HG03060 (cell line): Measurements from ENCODE around the gene CEP97.

ENCODE experiments used
- ATAC-seq: cut with Tn5 transposase; IDR thresholded peaks from one replicate; pipeline ENCODE4 v1.9.1; 2021; ENCODE audit warnings: low read depth, moderate number of reproducible peaks; ENCODE audit not compliant: unreplicated experiment

CEP97 gene

DNA sequence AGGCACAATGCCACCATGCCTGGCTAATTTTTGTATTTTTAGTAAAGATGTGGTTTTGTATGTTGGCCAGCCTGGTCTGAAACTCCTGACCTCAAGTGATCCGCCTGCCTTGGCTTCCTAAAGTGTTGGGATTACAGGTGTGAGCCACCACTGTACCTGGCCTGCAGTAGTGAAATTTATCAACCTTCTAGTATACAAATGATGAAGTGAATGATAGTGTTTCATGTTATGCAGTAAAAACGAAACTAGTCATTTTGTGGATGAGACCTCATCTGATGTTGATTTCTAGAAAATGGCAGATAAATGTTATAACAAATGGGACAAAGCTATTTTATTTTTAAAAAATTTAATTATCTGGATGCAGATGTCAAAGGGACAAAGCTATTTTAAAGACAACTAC, 87.5 kb downstream of the CEP97 start:
- ATAC-seq: no peak

DNA sequence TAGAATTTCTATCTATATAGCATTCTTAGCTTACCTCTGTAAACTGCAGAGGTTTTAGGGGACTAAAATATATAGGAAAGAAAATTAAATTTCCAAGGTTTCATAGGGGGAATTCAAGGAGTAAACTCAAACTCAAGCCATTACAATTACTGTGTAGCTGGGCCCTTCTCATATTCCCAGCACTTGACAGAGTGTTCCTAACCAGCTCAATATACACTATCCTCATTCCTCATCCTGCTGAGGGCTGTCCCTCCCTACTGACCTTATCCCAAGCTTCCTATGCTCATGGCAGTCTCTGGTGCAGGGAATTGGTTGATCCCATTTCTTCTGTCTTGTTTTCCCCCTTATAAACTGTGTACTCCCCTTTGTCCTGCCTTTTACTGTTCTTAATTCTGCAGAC, 88.5 kb downstream of the CEP97 start:
- ATAC-seq: no peak

DNA sequence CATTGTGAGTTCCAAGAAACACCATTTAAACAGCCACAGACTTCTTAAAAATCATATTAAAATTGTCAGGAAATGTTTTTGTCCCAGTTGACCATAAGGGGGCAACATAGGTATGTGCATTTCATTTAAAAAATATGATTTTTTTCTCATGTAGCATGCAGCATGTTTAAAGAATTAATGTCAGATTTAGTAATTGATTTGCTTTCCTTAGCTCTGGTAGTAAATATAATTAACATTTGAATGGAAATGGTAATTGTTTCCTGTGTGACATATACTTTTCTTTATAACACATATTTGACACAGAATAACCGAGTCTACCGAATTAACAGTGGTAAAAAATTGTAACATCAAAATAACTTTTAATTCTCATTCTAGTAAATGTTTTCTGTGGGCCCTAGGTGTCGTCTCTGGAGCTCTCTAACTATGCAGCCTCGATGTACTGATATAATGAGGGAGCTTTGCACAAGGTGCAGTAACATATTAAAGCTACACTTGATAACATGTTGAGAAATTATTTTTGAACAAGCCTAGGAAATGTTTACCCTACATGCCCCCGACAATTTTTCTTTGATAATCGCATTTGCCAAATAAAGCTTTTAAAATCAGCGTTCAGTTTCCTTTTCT, 89.5 kb downstream of the CEP97 start:
- no peak for ATAC-seq

DNA sequence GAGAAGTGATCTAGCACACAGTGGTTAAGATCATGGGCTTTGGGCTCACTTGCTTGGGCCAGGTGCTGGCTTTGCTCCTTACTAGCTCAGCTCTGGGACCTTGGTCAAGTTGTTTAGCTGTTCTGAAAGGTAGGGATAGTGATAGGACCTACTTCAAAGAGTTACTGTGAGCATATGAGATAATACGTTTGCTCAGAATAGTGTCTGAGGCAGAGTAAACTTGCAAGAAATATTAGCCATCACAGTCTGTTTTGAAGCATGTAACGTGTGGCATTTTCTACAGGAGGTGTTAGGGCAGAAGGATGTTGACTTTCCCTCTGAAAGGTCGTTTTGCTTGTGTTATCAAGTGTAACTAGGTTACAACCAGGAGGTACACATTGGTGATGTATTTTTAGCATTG, 90.4 kb downstream of the CEP97 start:
- no peak for ATAC-seq

DNA sequence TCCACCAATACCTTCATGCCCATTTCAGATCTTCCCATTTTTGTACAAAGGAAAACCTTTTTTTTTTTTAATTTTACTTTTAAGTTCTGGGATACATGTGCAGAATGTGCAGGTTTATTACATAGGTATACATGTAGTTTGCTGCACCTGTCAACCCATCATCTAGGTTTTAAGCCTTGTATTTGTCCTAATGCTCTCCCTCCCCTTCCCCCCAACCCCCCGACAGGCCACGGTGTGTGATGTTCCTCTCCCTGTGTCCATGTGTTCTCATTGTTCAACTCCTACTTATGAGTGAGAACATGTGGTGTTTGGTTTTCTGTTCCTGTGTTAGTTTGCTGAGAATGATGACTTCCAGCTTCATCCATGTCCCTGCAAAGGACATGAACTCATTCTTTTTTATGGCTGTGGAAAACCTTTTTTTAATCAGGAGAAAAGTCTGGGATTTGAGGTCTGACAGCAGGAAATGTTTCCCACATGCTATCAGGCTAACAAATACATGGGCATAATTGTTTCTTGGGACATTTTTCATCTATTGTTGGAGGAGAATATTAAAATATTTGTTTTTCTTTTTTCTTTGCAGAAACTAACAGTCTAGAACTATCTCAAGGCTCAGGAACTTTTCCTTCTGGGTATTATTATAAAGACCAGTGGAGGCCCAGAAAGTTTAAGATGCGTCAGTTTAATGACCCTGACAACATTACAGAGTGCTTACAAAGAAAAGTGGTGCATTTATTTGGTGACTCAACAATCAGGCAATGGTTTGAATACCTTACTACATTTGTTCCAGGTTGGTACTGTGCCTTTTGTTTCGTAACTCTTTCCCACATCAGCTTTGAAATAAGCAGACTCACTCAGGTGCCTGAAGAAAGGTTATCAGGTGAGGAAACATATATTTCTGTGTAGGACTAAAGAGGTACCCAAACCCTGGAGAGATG, 92.1 kb downstream of the CEP97 start:
- ATAC-seq: no peak

DNA sequence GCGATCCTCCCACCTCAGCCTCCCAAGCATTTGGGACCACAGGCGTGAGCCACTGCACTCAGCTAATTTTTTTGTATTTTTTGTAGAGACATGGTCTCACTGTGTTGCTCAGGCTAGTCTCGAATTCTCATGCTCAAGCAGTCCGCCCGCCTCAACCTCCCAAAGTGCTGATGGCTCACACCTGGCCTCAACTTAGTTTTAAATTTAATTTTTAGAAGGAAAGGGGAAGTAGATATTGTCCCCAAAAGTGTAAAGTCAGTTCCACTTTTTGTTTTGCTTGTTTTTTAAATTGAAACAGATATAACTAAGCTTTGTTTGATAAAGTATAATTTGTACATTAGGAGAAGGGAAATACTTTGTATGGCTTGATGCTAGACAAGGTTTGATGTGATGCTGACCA, 93.6 kb downstream of the CEP97 start:
- ATAC-seq: no peak

DNA sequence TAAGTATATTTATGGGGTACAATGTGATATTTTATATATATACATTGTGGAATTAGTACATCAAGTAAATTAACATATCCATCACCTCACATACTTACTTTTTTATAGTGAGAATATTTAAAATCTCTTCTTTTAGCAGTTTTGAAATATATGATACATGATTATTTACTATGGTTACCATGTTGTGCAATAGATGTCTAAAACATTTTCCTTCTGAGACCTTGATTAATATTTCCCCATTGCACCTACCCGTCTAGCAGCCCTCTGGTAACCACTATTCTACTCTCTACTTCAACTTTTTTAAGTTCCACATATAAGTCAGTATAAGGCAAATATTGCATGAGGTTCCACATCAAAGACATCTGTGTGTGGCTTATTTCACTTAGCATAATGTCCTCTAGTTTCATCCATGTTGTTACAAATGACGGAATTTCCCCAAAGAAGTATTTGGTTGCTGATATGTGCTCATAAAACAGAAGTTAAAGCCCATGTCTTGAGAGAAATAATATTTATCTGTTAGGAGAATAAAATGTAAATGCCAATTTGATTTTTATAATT, 95.3 kb downstream of the CEP97 start:
- ATAC-seq: no peak
